Activated T-cell treated with anti-CD3 and anti-CD28 coated beads, Interleukin-2, amount 50 U/mL, for 1 hour (primary cell): ENCODE results near the gene TMEM240.
"Not testable (repeated sequence)": the region's sequence is repeated elsewhere in the genome, so short reads cannot be mapped to it uniquely, and the experiment has no call there.

ENCODE experiments used
- DNase-seq: peaks from one replicate; pipeline ENCODE4 v3.0.0-alpha.2; 2020

Gene TMEM240

GRCh38 chr1:1540090-1540817, at the start of gene TMEM240:
Gene TMEM240 (minus strand): TSS chr1:1540624. CDS start chr1:1540346, 278 bp downstream.
- DNase-seq: peak; percentile 61

GRCh38 chr1:1583347-1584010, 43.1 kb upstream of the TMEM240 start:
- no peak for DNase-seq

- DNase-seq: no peak
Observed at GRCh38 chr1:1582585-1583346, 42.3 kb upstream of the TMEM240 start.

- DNase-seq: no peak
Observed at GRCh38 chr1:1578371-1578940, 38.0 kb upstream of the TMEM240 start.

- DNase-seq: no peak
Observed at GRCh38 chr1:1577367-1578011, 37.1 kb upstream of the TMEM240 start.

GRCh38 chr1:1574721-1575537, 34.5 kb upstream of the TMEM240 start, which contains the start of gene SSU72:
Gene SSU72 (minus strand): TSS chr1:1574863. CDS start chr1:1574557, 306 bp downstream.
- DNase-seq: peak; percentile 94

- DNase-seq: no peak
Observed at GRCh38 chr1:1573843-1574720, 33.7 kb upstream of the TMEM240 start.

GRCh38 chr1:1569341-1569740, 28.9 kb upstream of the TMEM240 start:
- DNase-seq: no peak

GRCh38 chr1:1567891-1568291, 27.5 kb upstream of the TMEM240 start:
- no peak for DNase-seq

- DNase-seq: no peak
Observed at GRCh38 chr1:1567152-1567875, 26.9 kb upstream of the TMEM240 start.

- no peak for DNase-seq
Observed at GRCh38 chr1:1565340-1565739, 24.9 kb upstream of the TMEM240 start.

- no peak for DNase-seq
Observed at GRCh38 chr1:1564268-1564667, 23.8 kb upstream of the TMEM240 start.

- DNase-seq: no peak
Observed at GRCh38 chr1:1563688-1564087, 23.3 kb upstream of the TMEM240 start.

- DNase-seq: no peak
Observed at GRCh38 chr1:1562556-1563195, 22.3 kb upstream of the TMEM240 start.

- DNase-seq: no peak
Observed at GRCh38 chr1:1561801-1562470, 21.5 kb upstream of the TMEM240 start.

GRCh38 chr1:1560178-1560577, 19.8 kb upstream of the TMEM240 start:
- DNase-seq: no peak

- DNase-seq: no peak
Observed at GRCh38 chr1:1559066-1559465, 18.6 kb upstream of the TMEM240 start.

- DNase-seq: no peak
Observed at GRCh38 chr1:1558591-1558990, 18.2 kb upstream of the TMEM240 start.

- not testable (repeated sequence) for DNase-seq
Observed at GRCh38 chr1:1557688-1558087, 17.3 kb upstream of the TMEM240 start.
